Tibial nerve (tissue), 4 donors: ENCODE results near the gene MAN1B1. TPM values are rescaled to one million over a fixed set of nuclear protein-coding genes. Genes with fewer than 3 reads are reported as not detected.
"Not testable (repeated sequence)": the region's sequence is repeated elsewhere in the genome, so short reads cannot be mapped to it uniquely, and the experiment has no call there.

Experiments used
- DNase-seq, 2 donors: peaks; one replicate each; pipeline ENCODE4 v3.0.0-alpha.2; 2019; ENCODE audit warnings: low spot score in 2 of 2
- H3K27ac ChIP-seq, 4 donors: fragments of 200-600 bp; sonication (generic) in 3 of 4; one replicate each; pipeline ENCODE4 v1.5.1; 2017 to 2019; ENCODE audit warnings: mild to moderate bottlenecking in 1 of 4
- H3K27me3 ChIP-seq, 2 donors: fragments of 200-600 bp; sonication (generic) in 1 of 2; one replicate each; pipeline versions ENCODE4 v1.5.1 to v1.6.0; 2017 to 2019
- H3K36me3 ChIP-seq, 3 donors: fragments of 200-600 bp; sonication (generic); one replicate each; pipeline ENCODE4 v1.5.1; 2018 to 2019
- H3K4me1 ChIP-seq, 4 donors: fragments of 200-600 bp; sonication (generic) in 3 of 4; one replicate each; pipeline ENCODE4 v1.5.1; 2017 to 2019
- H3K4me3 ChIP-seq, 4 donors: fragments of 200-600 bp; sonication (generic) in 3 of 4; one replicate each; pipeline ENCODE4 v1.5.1; 2017 to 2019; ENCODE audit warnings: mild to moderate bottlenecking in 1 of 4, moderate library complexity in 1 of 4
- H3K9me3 ChIP-seq, 4 donors: fragments of 200-600 bp; sonication (generic) in 3 of 4; one replicate each; pipeline ENCODE4 v1.5.1; 2017 to 2019
- CTCF ChIP-seq, 5 experiments: fragments of 200-600 bp in 3 of 5; fragments of 450-650 bp in 2 of 5; sonication (generic) in 3 of 5; IDR thresholded peaks; one replicate each; pipeline ENCODE4 v1.5.1; 2016 to 2019; ENCODE audit warnings: antibody characterized with exemption in 5 of 5, mild to moderate bottlenecking in 3 of 5, moderate library complexity in 2 of 5
- EP300 ChIP-seq, 2 donors: sonication (generic); formaldehyde crosslinking; IDR thresholded peaks; one replicate each; pipeline ENCODE4 v1.6.1; 2017; ENCODE audit warnings: antibody characterized with exemption in 2 of 2, mild to moderate bottlenecking in 1 of 2
- POLR2A ChIP-seq, 2 donors: fragments of 450-650 bp; IDR thresholded peaks; one replicate each; pipeline ENCODE4 v1.6.1; 2017; ENCODE audit warnings: antibody characterized with exemption in 2 of 2, mild to moderate bottlenecking in 2 of 2, moderate library complexity in 2 of 2
- WGBS, 2 donors: methylation state at CpG; one replicate each; pipeline ENCODE4 v1.1.5; 2018; 5-methylcytosine and 5-hydroxymethylcytosine counted together
- total RNA-seq, 4 donors: library from RNA; depleted of rRNA; stranded (reverse); fragments of >200 nt; gene quantifications; one replicate each; pipeline ENCODE4 v1.1.0, GENCODE V29; 2016

MAN1B1 gene
- total RNA-seq, 4 donors from 2014 or later = 47.3 to 58.1 (median 52.1) TPM

GRCh38 chr9:137062384-137062783 is 24.4 kb upstream of the MAN1B1 start:
- no peaks in the 10 kb centered on the region for H3K27me3 ChIP-seq
- no peak for TF ChIP-seq CTCF (IDR thresholded peaks at IDR 0.05)
- TF ChIP-seq POLR2A (IDR thresholded peaks at IDR 0.05) = no peak
- TF ChIP-seq EP300 (IDR thresholded peaks at IDR 0.05) = no peak
- no peak overlapping the region for H3K27ac ChIP-seq
- H3K4me3 ChIP-seq = no peak overlapping the region
- no peaks in the 10 kb centered on the region for H3K36me3 ChIP-seq
- peaks cover 0 to 27% (median 8%) of the 10 kb centered on the region in 4 donors for H3K4me1 ChIP-seq
- DNase-seq = no peak
- 80 to 88% methylated on average over 15 of the region's 15 CpGs for WGBS, 2 donors
- no peaks in the 10 kb centered on the region for H3K9me3 ChIP-seq

GRCh38 chr9:137062798-137063197 is 24.0 kb upstream of the MAN1B1 start:
- not testable (repeated sequence) for H3K4me3 ChIP-seq, H3K27ac ChIP-seq, H3K36me3 ChIP-seq, H3K27me3 ChIP-seq, DNase-seq, H3K9me3 ChIP-seq
- 58 to 65% methylated on average over 6 to 8 of the region's 9 CpGs for WGBS, 2 donors
- peaks cover 0 to 23% (median 8%) of the 10 kb centered on the region in 4 donors for H3K4me1 ChIP-seq

GRCh38 chr9:137063311-137064026 is 23.3 kb upstream of the MAN1B1 start:
- 67 to 77% methylated on average over 9 to 10 of the region's 26 CpGs for whole genome bisulfite sequencing, 2 donors
- DNase-seq = no peak
- H3K27ac ChIP-seq = peak overlapping the region in 2 of 4 donors; percentile 36 to 48
- no peaks in the 10 kb centered on the region for H3K27me3 ChIP-seq
- H3K4me3 ChIP-seq = no peak overlapping the region
- H3K9me3 ChIP-seq = no peaks in the 10 kb centered on the region
- TF ChIP-seq EP300 (IDR thresholded peaks at IDR 0.05) = no peak
- no peak for TF ChIP-seq POLR2A (IDR thresholded peaks at IDR 0.05)
- TF ChIP-seq CTCF (IDR thresholded peaks at IDR 0.05) = no peak
- H3K4me1 ChIP-seq = peaks cover 0 to 22% (median 8%) of the 10 kb centered on the region in 4 donors
- H3K36me3 ChIP-seq = no peaks in the 10 kb centered on the region

DNA sequence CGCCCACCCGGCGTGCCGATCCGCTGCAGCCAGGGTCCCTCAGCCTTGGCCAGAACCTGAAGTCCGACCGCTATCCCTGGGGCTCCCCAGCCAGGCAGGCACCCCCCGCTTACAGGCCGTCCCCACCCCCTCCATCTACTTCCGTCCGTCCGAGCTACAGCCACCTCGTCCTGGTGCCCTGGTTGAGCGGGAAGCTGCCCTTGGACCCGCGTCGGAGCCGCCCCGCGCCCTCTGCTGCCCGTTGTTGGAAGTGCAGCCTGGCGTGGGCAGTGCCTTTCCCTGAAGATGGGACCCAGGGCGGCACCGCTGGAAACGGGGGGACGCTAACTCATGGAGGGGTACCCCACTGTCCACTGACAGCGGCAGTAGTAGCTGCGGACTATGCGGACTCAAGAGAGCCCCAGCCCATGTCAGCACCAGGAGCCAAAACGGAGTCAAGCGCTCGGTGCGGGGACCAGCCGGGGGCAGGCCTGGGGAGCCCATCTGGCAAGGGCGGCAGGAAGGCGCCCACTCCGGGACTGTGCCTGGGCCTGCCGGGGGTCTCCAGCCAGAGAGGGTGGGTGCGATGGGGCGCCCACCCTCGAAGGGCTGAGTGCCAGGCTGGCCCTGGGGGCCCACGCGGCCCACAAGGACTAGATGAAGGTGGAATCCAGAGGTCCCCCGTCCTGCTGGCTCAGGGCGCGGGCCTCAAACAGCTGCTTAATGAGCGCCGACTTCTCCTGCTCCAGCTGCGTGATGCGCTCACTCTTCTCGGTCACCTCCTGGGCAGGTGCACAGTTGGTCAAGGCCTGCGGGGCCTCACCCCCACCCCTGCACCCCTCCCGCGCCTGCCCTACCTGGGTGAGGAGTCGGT is 22.5 kb upstream of the MAN1B1 start:
- H3K4me3 ChIP-seq = no peak overlapping the region
- no peak for TF ChIP-seq POLR2A (IDR thresholded peaks at IDR 0.05)
- peak; percentile 91 to 99 (median 98) for TF ChIP-seq CTCF (IDR thresholded peaks at IDR 0.05)
- TF ChIP-seq EP300 (IDR thresholded peaks at IDR 0.05) = peak in 1 of 2 donors; percentile 26

DNA sequence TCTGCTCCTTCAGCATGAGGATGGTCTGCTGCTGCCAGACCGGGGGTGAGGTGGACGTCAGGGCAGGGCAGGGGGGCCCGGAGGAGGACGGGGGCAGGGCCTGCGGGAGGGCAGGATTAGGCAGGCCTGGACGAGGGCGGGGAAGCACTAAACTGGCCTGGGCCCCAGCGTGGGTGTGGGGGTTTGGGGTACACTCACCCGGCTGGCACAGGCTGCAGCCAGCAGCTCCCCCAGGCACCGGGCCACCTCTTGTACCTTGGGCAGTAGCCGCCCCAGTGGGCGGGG is 22.0 kb upstream of the MAN1B1 start:
- TF ChIP-seq POLR2A (IDR thresholded peaks at IDR 0.05) (no peak), EP300 (IDR thresholded peaks at IDR 0.05) (no peak), CTCF (IDR thresholded peaks at IDR 0.05) (no peak)
- H3K27me3 ChIP-seq = peaks cover 0 to 8% of the 10 kb centered on the region in 2 donors
- WGBS, 2 donors = 79 to 81% methylated on average over 12 of the region's 12 CpGs
- no peak for DNase-seq
- no peaks in the 10 kb centered on the region for H3K36me3 ChIP-seq
- no peak overlapping the region for H3K4me3 ChIP-seq
- H3K27ac ChIP-seq = no peak overlapping the region
- no peaks in the 10 kb centered on the region for H3K9me3 ChIP-seq
- H3K4me1 ChIP-seq = peaks cover 0 to 28% (median 9%) of the 10 kb centered on the region in 4 donors

More for the DNA sequence above, 22.5 kb upstream of the MAN1B1 start:
- WGBS, 2 donors = 41 to 45% methylated on average over 48 to 52 of the region's 55 CpGs
- Histone ChIP-seq H3K27me3 (peaks cover 0 to 4% of the 10 kb centered on the region in 2 donors), H3K36me3 (no peaks in the 10 kb centered on the region), H3K27ac (peak overlapping the region in 2 of 4 donors; percentile 36 to 48), H3K9me3 (no peaks in the 10 kb centered on the region), H3K4me1 (peaks cover 0 to 23% (median 8%) of the 10 kb centered on the region in 4 donors)
- peak in 1 of 2 donors; percentile 54 for DNase-seq
